HG03460 (cell line): ENCODE results near the gene ATP6V0A1.
"Not testable (repeated sequence)": the region's sequence is repeated elsewhere in the genome, so short reads cannot be mapped to it uniquely, and the experiment has no call there.

Experiments used
- ATAC-seq: cut with Tn5 transposase; IDR thresholded peaks from one replicate; pipeline ENCODE4 v1.9.1; 2021; ENCODE audit not compliant: unreplicated experiment

The ATP6V0A1 gene

GRCh38 chr17:42555961-42556617 is 97.4 kb downstream of the ATP6V0A1 start:
- ATAC-seq = not testable (repeated sequence)

DNA sequence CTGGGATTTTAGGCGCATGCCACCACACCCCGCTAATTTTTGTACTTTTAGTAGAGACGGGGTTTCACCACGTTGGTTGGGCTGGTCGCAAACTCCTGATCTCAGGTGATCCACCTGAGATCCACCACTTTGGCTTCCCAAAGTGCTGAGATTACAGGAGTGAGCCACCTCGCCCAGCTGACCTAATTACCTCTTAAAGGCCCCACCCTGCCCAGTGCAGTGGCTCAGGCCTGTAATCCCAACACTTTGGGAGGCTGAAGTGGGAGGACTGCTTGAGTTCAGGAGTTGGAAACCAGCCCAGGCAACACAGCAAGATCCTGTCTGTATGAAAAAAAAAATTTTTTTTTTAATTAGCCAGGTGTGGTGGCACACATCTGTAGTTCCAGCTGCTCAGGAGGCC is 100.4 kb downstream of the ATP6V0A1 start:
- no peak for ATAC-seq

DNA sequence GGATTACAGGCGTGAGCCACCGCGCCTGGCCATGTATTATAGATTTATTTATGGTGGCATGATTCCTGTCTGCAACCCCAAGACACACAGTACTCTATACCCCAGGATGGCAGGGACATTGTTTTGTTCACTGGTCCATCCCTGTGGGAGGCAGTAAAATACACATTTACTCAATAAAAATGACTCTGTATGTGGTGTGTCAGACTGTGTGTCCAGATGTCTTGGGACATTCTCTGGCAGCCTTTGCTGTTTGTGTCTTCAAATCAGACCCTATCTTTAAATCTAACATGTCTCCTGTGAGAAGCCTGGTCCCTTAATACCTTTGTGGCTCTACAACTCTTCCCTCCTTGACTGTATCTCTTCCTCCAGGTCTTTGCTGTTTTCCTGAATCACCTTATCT is 101.6 kb downstream of the ATP6V0A1 start:
- no peak for ATAC-seq

DNA sequence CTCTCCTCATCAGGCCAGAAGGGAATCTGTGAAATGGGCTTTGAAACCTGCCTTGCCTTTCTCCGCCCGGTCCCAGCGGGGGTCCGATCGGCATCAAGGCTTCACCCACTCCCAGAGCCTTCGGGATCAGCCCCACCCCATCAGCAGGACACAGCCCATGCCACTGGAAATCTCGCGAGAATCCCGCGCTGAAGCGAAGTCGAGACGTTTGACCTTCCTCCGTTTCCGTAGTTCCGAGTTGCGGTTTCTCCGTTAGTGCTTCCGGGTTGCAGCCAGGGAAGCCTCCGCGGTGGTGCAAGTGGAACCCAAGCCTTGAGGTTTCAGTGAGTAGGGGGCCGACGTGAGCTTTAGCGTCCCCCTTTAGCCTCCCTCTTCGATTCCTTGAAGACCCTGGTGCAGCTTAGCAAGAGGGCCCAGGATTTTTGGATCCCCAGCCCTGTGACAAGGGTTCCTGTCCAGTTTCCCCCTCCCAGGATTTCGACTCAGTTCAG is 103.3 kb downstream of the ATP6V0A1 start, which contains the start of gene COASY:
Gene COASY, plus strand, starts transcription at position 252 of the 491 bp plus-strand sequence. CDS start 475 bp downstream, outside the sequence.
- no peak for ATAC-seq

DNA sequence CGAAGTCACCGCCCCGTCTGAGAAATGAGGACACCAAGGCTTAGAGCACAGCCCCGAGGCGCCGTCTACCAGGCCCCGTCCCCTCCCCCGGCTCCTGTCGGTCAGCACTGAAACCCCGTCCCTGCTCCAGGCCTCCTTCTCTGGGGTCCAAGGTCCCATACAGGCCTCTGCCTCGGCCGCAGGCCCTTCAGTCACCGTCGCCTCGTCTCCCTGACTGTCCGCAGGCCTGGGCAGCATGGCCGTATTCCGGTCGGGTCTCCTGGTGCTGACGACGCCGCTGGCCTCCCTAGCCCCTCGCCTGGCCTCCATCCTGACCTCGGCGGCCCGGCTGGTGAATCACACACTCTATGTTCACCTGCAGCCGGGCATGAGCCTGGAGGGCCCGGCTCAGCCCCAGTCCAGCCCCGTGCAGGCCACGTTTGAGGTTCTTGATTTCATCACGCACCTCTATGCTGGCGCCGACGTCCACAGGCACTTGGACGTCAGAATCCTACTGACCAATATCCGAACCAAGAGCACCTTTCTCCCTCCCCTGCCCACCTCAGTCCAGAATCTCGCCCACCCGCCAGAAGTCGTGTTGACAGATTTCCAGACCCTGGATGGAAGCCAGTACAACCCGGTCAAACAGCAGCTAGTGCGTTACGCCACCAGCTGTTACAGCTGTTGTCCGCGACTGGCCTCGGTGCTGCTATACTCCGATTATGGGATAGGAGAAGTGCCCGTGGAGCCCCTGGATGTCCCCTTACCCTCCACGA is 103.9 kb downstream of the ATP6V0A1 start:
- no peak for ATAC-seq

- ATAC-seq = no peak
Observed at GRCh38 chr17:42563143-42563509, 104.4 kb downstream of the ATP6V0A1 start.

- ATAC-seq = no peak
Observed at GRCh38 chr17:42563543-42563942, 104.9 kb downstream of the ATP6V0A1 start.

DNA sequence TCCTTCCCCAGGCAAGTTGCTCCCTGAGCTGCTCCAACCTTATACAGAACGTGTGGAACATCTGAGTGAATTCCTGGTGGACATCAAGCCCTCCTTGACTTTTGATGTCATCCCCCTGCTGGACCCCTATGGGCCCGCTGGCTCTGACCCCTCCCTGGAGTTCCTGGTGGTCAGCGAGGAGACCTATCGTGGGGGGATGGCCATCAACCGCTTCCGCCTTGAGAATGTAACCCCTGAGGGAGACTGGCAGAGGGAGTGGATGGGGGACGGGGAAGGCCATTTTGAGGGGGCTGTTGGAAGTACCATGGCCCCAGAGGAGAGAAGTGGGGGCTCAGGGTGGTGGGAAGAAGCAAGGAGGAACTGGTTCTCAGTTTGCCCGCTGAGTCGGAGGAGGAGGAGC is 105.3 kb downstream of the ATP6V0A1 start:
- no peak for ATAC-seq

GRCh38 chr17:42564815-42565522 is 106.3 kb downstream of the ATP6V0A1 start:
- ATAC-seq = no peak

DNA sequence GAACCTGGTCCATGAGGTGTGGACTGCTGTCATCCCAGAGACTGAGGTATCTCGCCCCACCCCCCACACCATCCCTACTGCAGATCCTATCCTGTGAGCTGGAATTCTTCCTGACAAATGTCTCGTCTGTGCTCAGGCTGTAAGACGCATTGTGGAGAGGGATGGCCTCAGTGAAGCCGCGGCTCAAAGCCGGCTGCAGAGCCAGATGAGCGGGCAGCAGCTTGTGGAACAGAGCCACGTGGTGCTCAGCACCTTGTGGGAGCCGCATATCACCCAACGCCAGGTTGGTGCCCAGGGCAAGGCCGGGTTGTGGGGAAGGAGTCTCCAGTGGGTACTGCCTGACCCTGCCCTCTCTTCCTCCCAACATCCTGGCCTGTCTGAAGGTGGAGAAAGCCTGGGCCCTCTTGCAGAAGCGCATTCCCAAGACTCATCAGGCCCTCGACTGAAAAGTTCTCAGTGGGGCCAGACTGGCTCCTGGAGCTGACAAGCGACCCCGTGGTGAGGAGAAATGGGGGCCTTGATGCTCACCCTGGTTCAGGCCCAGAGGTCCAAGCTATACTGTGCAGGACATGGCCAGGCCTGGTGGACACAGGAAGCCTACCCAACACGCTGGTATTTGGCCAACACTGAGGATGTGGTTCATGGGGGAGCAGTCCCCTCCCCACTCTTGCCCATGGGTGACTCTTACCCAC is 107.0 kb downstream of the ATP6V0A1 start:
- no peak for ATAC-seq

GRCh38 chr17:42566215-42566882 is 107.7 kb downstream of the ATP6V0A1 start:
- ATAC-seq = no peak

- peak; percentile 49 for ATAC-seq
Observed at GRCh38 chr17:42566883-42567573, 108.3 kb downstream of the ATP6V0A1 start, which contains the start of gene MLX. Gene MLX, plus strand, starts transcription at chr17:42567100. Its CDS starts 25 bp downstream, at chr17:42567125.

DNA sequence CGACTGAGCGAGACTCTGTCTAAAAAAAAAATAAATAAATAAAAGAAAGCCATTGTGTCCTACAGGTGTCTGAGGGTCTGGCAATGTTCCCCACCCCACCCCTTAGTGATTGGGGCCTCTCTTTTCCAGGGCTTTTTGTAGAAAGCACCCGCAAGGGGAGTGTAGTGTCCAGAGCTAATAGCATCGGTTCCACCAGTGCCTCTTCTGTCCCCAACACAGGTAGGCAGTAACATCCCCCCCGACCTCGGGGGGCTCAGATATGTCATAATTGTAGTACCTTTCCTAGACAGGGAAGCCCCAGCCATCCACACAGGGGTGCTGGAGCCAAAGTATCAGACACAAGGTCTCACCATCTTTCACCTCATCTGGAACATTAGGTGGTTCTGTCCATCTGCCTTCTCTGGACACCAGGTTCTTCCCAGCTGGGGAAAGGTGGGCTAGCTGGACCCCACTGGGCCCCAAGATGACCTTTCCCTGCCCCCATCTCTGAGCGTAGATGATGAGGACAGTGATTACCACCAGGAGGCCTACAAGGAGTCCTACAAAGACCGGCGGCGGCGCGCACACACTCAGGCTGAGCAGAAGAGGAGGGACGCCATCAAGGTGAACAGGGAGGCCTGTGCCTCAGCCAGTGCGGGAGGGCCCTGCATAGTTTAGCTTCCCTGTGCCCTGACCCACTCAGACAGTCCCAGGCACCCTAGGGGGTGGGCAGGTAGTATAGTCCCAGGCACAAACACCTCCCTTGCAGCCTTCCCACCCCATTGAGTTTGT is 109.8 kb downstream of the ATP6V0A1 start:
- ATAC-seq = no peak

- ATAC-seq = no peak
Observed at GRCh38 chr17:42571435-42572225, 113.0 kb downstream of the ATP6V0A1 start.
